K562 (cell line): ENCODE results near the gene MEGF11. TPM values are rescaled to one million over a fixed set of nuclear protein-coding genes. Genes with fewer than 3 reads are reported as not detected.

Experiments
- ATAC-seq: fragments of 200-7000 bp; cut with Tn5 transposase; 3 replicates; pipeline ENCODE4 v1.9.1; 2020; ENCODE audit warnings: moderate library complexity
- BruUV-seq: library from RNA; stranded (reverse); fragments of 400-500 nt; replicated peaks from 2 replicates; lab custom pipeline; 2021; lab: Mats Ljungman, UMichigan
- CTCF ChIA-PET: fragments of 300-600 bp; formaldehyde crosslinking; extraction: SDS; loops from one replicate; lab custom pipeline; 2021; ENCODE audit warnings: low intra/inter-chr PET ratio; lab: Yijun Ruan, JAX
- POLR2A ChIA-PET: fragments of 300-600, 350-650 bp; sonication (Branson Sonifier 250); formaldehyde crosslinking; extraction: SDS; loops from one replicate; lab custom pipeline; 2021; ENCODE audit warnings: antibody characterized with exemption, inconsistent platforms; lab: Yijun Ruan, JAX
- DNase-seq, 4 experiments: peaks; one replicate each; pipeline versions ENCODE4 v3.0.0 to v3.0.0-alpha.2; 2011 to 2018; ENCODE audit warnings: low spot score in 3 of 4, mixed read lengths in 3 of 4; ENCODE audit errors: extremely low read depth in 1 of 4
- FAIRE-seq: peaks from 2 replicates; lab custom pipeline; 2011; peaks lifted over from hg19 to GRCh38; lab: Jason Lieb, UNC
- H2AFZ ChIP-seq: 2 replicates; pipeline ENCODE4 v1.6.0; 2011; ENCODE audit warnings: low read depth, low read length, control low read depth, inconsistent platforms
- H3K27ac ChIP-seq: fragments of 200-600 bp; 3 replicates; pipeline ENCODE4 v1.8.0; 2011; ENCODE audit warnings: low read depth, mild to moderate bottlenecking, control low read depth, inconsistent platforms, low read length, moderate library complexity, mixed read lengths; ENCODE audit errors: extremely low read depth
- H3K27me3 ChIP-seq, 2 experiments: fragments of 300-600 bp in 1 of 2; 2 replicates in 1 of 2; 3 replicates in 1 of 2; pipeline versions ENCODE4 v1.6.0 to v1.8.0; 2011; ENCODE audit warnings: inconsistent platforms in 2 of 2, low read length in 2 of 2, mild to moderate bottlenecking in 1 of 2, mixed read lengths in 1 of 2, moderate library complexity in 1 of 2; ENCODE audit not compliant: control insufficient read depth in 2 of 2, insufficient read depth in 2 of 2
- H3K36me3 ChIP-seq: fragments of 300-600 bp; 3 replicates; pipeline ENCODE4 v1.8.0; 2011; ENCODE audit warnings: mild to moderate bottlenecking, low read length, inconsistent platforms; ENCODE audit not compliant: control insufficient read depth, insufficient read depth
- H3K4me1 ChIP-seq, 2 experiments: fragments of 200-600 bp in 1 of 2; replicated peaks in 1 of 2; 2 replicates in 1 of 2; 3 replicates in 1 of 2; pipeline versions ENCODE4 v1.5.1 to v1.8.0; 2011; ENCODE audit warnings: inconsistent platforms in 2 of 2, low read length in 2 of 2, mild to moderate bottlenecking in 1 of 2, mixed read lengths in 1 of 2, moderate library complexity in 1 of 2; ENCODE audit not compliant: control insufficient read depth in 2 of 2, insufficient read depth in 2 of 2
- H3K4me2 ChIP-seq: 2 replicates; pipeline ENCODE4 v1.6.1; 2011; ENCODE audit warnings: low read length, control low read depth, inconsistent platforms, mixed read lengths; ENCODE audit not compliant: insufficient read depth
- H3K4me3 ChIP-seq: fragments of 200-600 bp; sonication (generic), shearing (Covaris generic); 2 replicates; pipeline ENCODE4 v1.5.1; 2016; ENCODE audit warnings: control low read depth, inconsistent platforms
- H3K79me2 ChIP-seq: fragments of 200-600 bp; 3 replicates; pipeline ENCODE4 v1.8.0; 2011; ENCODE audit warnings: low read length, inconsistent platforms; ENCODE audit not compliant: control insufficient read depth, insufficient read depth
- H3K9ac ChIP-seq, 2 experiments: 2 replicates each; pipeline versions ENCODE4 v1.6.0 to v1.6.1; 2011; ENCODE audit warnings: low read depth in 2 of 2, low read length in 2 of 2, control low read depth in 1 of 2, inconsistent platforms in 1 of 2, mild to moderate bottlenecking in 1 of 2, mixed read lengths in 1 of 2; ENCODE audit not compliant: insufficient read depth in 1 of 2
- H3K9me1 ChIP-seq: one replicate; pipeline ENCODE4 v1.6.0; 2011; ENCODE audit warnings: inconsistent platforms, mild to moderate bottlenecking, low read length, moderate library complexity; ENCODE audit not compliant: control insufficient read depth, insufficient read depth
- H3K9me3 ChIP-seq: replicated peaks from 2 replicates; pipeline ENCODE4 v1.5.1; 2011; ENCODE audit warnings: low read depth, low read length, inconsistent platforms; ENCODE audit not compliant: control insufficient read depth, insufficient read depth
- H4K20me1 ChIP-seq: replicated peaks from 2 replicates; pipeline ENCODE4 v1.6.1; 2011; ENCODE audit warnings: low read length, inconsistent platforms, mixed read lengths; ENCODE audit not compliant: control insufficient read depth, insufficient read depth
- BHLHE40 ChIP-seq: IDR thresholded peaks from 2 replicates; pipeline ENCODE4 v1.6.1; 2011; ENCODE audit warnings: low read length, improper control_type of control experiment
- CREB1 ChIP-seq, 2 experiments: sonication (generic) in 1 of 2; formaldehyde crosslinking in 1 of 2; IDR thresholded peaks; 2 replicates each; pipeline versions ENCODE4 v1.6.1 to v1.8.0; 2012 to 2022; ENCODE audit warnings: inconsistent platforms in 1 of 2, mild to moderate bottlenecking in 1 of 2, missing genetic modification reagents in 1 of 2, moderate library complexity in 1 of 2
- NR2C2 ChIP-seq, 2 experiments: fragments of 200-800 bp in 1 of 2; sonication (Bioruptor generic) in 1 of 2; sonication (generic) in 1 of 2; formaldehyde crosslinking in 1 of 2; IDR thresholded peaks; 2 replicates each; pipeline versions ENCODE4 v1.6.1 to v1.8.0; 2016 to 2022; ENCODE audit warnings: mild to moderate bottlenecking in 1 of 2, missing compliant biosample characterization in 1 of 2, missing genetic modification characterization in 1 of 2, missing genetic modification reagents in 1 of 2
- NR2F6 ChIP-seq: fragments of 450-650 bp; formaldehyde crosslinking; IDR thresholded peaks from 2 replicates; pipeline ENCODE4 v1.4.0; 2020; ENCODE audit warnings: mild to moderate bottlenecking
- NR3C1 ChIP-seq: sonication (generic); formaldehyde crosslinking; IDR thresholded peaks from 2 replicates; pipeline ENCODE4 v1.8.1; 2022; ENCODE audit warnings: missing genetic modification reagents
- PBX2 ChIP-seq, 2 experiments: IDR thresholded peaks in 1 of 2; conservative IDR thresholded peaks in 1 of 2; 2 replicates each; pipeline ENCODE4 v1.6.1; 2016; ENCODE audit warnings: low read depth in 2 of 2, mild to moderate bottlenecking in 1 of 2, missing compliant biosample characterization in 1 of 2, missing genetic modification characterization in 1 of 2, moderate library complexity in 1 of 2
- PCBP1 ChIP-seq: fragments of 200-400 bp; formaldehyde crosslinking; IDR thresholded peaks from 2 replicates; pipeline ENCODE4 v1.6.1; 2018; ENCODE audit warnings: mild to moderate bottlenecking, low read depth, low read length; ENCODE audit not compliant: poor library complexity, severe bottlenecking
- PTRF ChIP-seq: fragments of 450-650 bp; IDR thresholded peaks from 2 replicates; pipeline ENCODE4 v1.6.1; 2016; ENCODE audit warnings: mild to moderate bottlenecking, missing genetic modification characterization, missing compliant biosample characterization
- RBM39 ChIP-seq: fragments of 200-400 bp; formaldehyde crosslinking; optimal IDR thresholded peaks from 2 replicates; pipeline ENCODE3; 2018; ENCODE audit warnings: low read depth, low read length
- SPI1 ChIP-seq: IDR thresholded peaks from 2 replicates; pipeline ENCODE4 v1.6.1; 2011; ENCODE audit warnings: low read depth, low read length, control low read depth, borderline replicate concordance
- TFAM ChIP-seq: fragments of 250-450 bp; sonication (Bioruptor Pico); conservative IDR thresholded peaks from 2 replicates; pipeline ENCODE4 v1.5.0; 2021; ENCODE audit warnings: mild to moderate bottlenecking, moderate library complexity
- ZC3H8 ChIP-seq: fragments of 450-650 bp; IDR thresholded peaks from 2 replicates; pipeline ENCODE4 v1.6.1; 2017
- ZNF197 ChIP-seq: fragments of 200-800 bp; sonication (Bioruptor generic); IDR thresholded peaks from 2 replicates; pipeline ENCODE4 v1.6.1; 2016; ENCODE audit warnings: low read depth, missing genetic modification characterization, missing compliant biosample characterization
- ZNF785 ChIP-seq: fragments of 250-450 bp; sonication (Bioruptor Pico); IDR thresholded peaks from 2 replicates; pipeline ENCODE4 v1.4.0; 2020; ENCODE audit warnings: mild to moderate bottlenecking
- WGBS: fragments of 100-300 bp; shearing (Covaris generic); methylation state at CpG from one replicate; pipeline ENCODE4 v1.1.6; 2016; ENCODE audit warnings: low coverage, mixed read lengths; ENCODE audit not compliant: insufficient coverage; ENCODE audit errors: missing lambda C conversion rate; 5-methylcytosine and 5-hydroxymethylcytosine counted together
- in situ Hi-C: fragments of 300-500 bp; cut with MboI; formaldehyde crosslinking; loops from 4 replicates; pipeline ENCODE4 v1.15.0; 2018; ENCODE audit warnings: inconsistent platforms, mixed read lengths
- intact Hi-C: fragments of 100-400 bp; cut with micrococcal nuclease; formaldehyde crosslinking; loops from 2 replicates; pipeline ENCODE4 v1.14.2; 2022
- polyA plus RNA-seq, 8 experiments: library from polyadenylated mRNA; depleted of rRNA in 4 of 8; stranded (reverse) in 5 of 8; unstranded in 3 of 8; fragments of >200 nt; fragmentation: Nextera tagmentation in 2 of 8; fragmentation: Illumina TruSeq in 1 of 8; extraction: Ambion mirVana in 2 of 8; extraction: Trizol in 1 of 8; gene quantifications; 2 replicates each; pipeline versions ENCODE4 v1.2.1 to v1.2.3, GENCODE V29; 2011 to 2014; ENCODE audit warnings: inconsistent platforms in 1 of 8, missing spikeins in 1 of 8
- total RNA-seq, 7 experiments: library from RNA; depleted of rRNA in 6 of 7; stranded (reverse); fragments of >200 nt in 6 of 7; fragmentation: Illumina TruSeq in 2 of 7; extraction: Trizol in 2 of 7; gene quantifications; 2 replicates each; pipeline versions ENCODE4 v1.2.1 to v1.2.3, GENCODE V29; 2011 to 2021; ENCODE audit warnings: low replicate concordance in 1 of 7
- TF ChIP-seq, protein P1 (sequence below): fragments of 450-650 bp; formaldehyde crosslinking; conservative IDR thresholded peaks from 2 replicates; pipeline ENCODE4 v1.4.0; 2022; ENCODE audit warnings: mild to moderate bottlenecking, missing genetic modification characterization

Gene MEGF11
- total and polyA plus RNA-seq, 9 of the 15 experiments (the other 6 are each of a cell fraction or from before 2014, with no cell fraction given): 0.06 to 0.23 (median 0.20) TPM; not detected in 6

DNA sequence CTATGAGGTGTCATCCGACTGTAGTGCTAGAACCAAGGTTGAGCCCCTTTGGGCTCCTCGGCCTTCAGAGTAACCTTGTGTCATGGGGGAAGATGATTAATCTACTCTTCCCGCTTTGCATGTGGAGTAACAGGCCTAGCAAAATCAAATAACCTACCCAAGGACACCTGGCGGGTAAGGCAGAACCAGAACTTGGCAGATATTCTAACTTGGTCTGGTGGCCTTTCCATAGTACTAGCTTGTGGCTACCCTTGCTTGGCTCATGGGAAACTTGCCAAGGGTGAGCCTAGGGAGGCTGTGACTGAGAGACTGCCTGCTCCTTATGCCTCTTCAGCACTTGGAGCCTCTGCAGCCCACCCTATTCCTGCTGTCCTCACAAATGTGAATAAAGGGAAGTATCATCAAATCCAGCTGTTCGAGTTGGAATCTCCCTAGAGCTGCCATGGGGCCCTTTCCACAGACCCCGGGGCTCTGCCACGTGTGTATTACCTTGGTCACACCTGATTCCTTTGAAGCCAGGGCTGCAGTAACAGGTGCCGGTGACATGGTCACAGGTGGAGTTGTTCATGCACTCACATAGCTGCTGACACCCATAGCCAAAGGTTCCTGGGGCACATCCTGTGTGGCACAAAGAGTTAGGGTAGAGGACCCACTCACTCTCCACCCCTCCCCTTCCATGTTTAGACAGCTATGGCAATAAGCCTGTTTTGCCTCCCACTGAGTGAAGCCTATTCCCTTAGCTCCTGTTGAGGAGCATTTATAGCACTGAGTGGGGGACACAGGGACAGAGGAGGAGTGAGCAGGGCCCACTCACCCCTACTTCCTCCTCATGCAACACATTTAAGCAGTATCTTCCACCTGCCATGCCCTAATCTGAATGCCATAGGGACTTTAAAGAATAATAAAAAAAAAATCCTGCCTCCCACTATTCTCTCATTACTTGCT lies 338.3 kb downstream of the MEGF11 start:
- no peak overlapping the region for H3K9ac ChIP-seq
- H3K9me3 ChIP-seq: no peaks in the 10 kb centered on the region
- POLR2A ChIA-PET: interaction anchor here (0.6 to 1.2 kb wide), 3 partner anchors 14 to 294 kb away, joined by 3 read pairs; no protein-coding TSS in a partner anchor
- H3K79me2 ChIP-seq: no peaks in the 10 kb centered on the region
- H3K27me3 ChIP-seq: no peaks in the 10 kb centered on the region
- DNase-seq: no peak
- in situ Hi-C loops (no loop called here), intact Hi-C loops (no loop called here)
- no peak overlapping the region for H3K27ac ChIP-seq
- WGBS: 68% methylated on average over 8 of the region's 8 CpGs
- no peak for TF ChIP-seq TFAM (CRISPR knock-in tag)
- TF ChIP-seq BHLHE40: no peak
- no peak for TF ChIP-seq NR3C1
- TF ChIP-seq PCBP1: no peak
- TF ChIP-seq CREB1 (IDR thresholded peaks at IDR 0.05): no peak
- TF ChIP-seq CREB1 (CRISPR knock-in tag; IDR thresholded peaks at IDR 0.05): no peak
- no peak for TF ChIP-seq NR2C2 (CRISPR knock-in tag; IDR thresholded peaks at IDR 0.05)
- no peak for TF ChIP-seq NR2C2 (tag; IDR thresholded peaks at IDR 0.05)
- no peak for TF ChIP-seq PBX2 (CRISPR knock-in tag; IDR thresholded peaks at IDR 0.05; ENCODE audit: low read depth)
- no peak for TF ChIP-seq PBX2 (tag; conservative IDR thresholded peaks at IDR 0.05; ENCODE audit: low read depth)
- no peak for TF ChIP-seq RBM39
- no peak for TF ChIP-seq ZNF197 (CRISPR knock-in tag)
- no peak for TF ChIP-seq ZC3H8
- TF ChIP-seq SPI1: no peak
- TF ChIP-seq PTRF (tag): no peak
- TF ChIP-seq, protein P1, sequence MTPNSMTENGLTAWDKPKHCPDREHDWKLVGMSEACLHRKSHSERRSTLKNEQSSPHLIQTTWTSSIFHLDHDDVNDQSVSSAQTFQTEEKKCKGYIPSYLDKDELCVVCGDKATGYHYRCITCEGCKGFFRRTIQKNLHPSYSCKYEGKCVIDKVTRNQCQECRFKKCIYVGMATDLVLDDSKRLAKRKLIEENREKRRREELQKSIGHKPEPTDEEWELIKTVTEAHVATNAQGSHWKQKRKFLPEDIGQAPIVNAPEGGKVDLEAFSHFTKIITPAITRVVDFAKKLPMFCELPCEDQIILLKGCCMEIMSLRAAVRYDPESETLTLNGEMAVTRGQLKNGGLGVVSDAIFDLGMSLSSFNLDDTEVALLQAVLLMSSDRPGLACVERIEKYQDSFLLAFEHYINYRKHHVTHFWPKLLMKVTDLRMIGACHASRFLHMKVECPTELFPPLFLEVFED (CRISPR knock-in tag): no peak
- TF ChIP-seq NR2F6: no peak
- no peak for TF ChIP-seq ZNF785 (CRISPR knock-in tag)
- no peaks in the 10 kb centered on the region; the same call in 1 of the 2 replicates for H4K20me1 ChIP-seq
- no peak overlapping the region for H2AFZ ChIP-seq
- no peak overlapping the region for H3K4me3 ChIP-seq
- peaks cover 9% of the 10 kb centered on the region for H3K9me1 ChIP-seq
- no peak overlapping the region for H3K4me2 ChIP-seq
- BruUV-seq: no TSS peak
- peaks cover 15% of the 10 kb centered on the region; the same call in 2 of the 3 replicates for H3K36me3 ChIP-seq
- no peak for FAIRE-seq
- ATAC-seq: no peak
- CTCF ChIA-PET: no interaction called here
- H3K4me1 ChIP-seq: peaks cover 0 to 7% of the 10 kb centered on the region in 2 experiments; a peak in 2 of 5 replicates
